Esophagus (tissue), 2 donors: ENCODE data around the gene DHX58. TPM values are rescaled to one million over a fixed set of nuclear protein-coding genes. Genes with fewer than 3 reads are reported as not detected.

Source experiments
- H3K27ac ChIP-seq, 2 donors: one replicate each; pipeline ENCODE4 v1.5.1; 2013; ENCODE audit warnings: low read depth in 2 of 2, mild to moderate bottlenecking in 2 of 2, inconsistent platforms in 1 of 2, low read length in 1 of 2, moderate library complexity in 1 of 2
- H3K27me3 ChIP-seq, 2 donors: one replicate each; pipeline ENCODE4 v1.6.1; 2013; ENCODE audit warnings: low read length in 2 of 2, control low read depth in 1 of 2, mild to moderate bottlenecking in 1 of 2; ENCODE audit not compliant: insufficient read depth in 2 of 2, control insufficient read depth in 1 of 2
- H3K36me3 ChIP-seq, 2 donors: one replicate each; pipeline ENCODE4 v1.6.1; 2013; ENCODE audit warnings: low read length in 1 of 2; ENCODE audit not compliant: control insufficient read depth in 2 of 2, insufficient read depth in 2 of 2
- H3K4me1 ChIP-seq, 2 donors: one replicate each; pipeline ENCODE4 v1.6.1; 2013; ENCODE audit warnings: low read length in 1 of 2; ENCODE audit not compliant: control insufficient read depth in 2 of 2, insufficient read depth in 2 of 2
- H3K4me3 ChIP-seq, 2 donors: one replicate each; pipeline ENCODE4 v1.5.1; 2013; ENCODE audit warnings: low read length in 2 of 2, mild to moderate bottlenecking in 2 of 2, low read depth in 1 of 2, moderate library complexity in 1 of 2
- H3K9me3 ChIP-seq, 2 donors: one replicate each; pipeline ENCODE4 v1.6.1; 2013; ENCODE audit warnings: mild to moderate bottlenecking in 2 of 2, low read depth in 1 of 2, low read length in 1 of 2, moderate library complexity in 1 of 2; ENCODE audit not compliant: control insufficient read depth in 2 of 2, insufficient read depth in 1 of 2
- WGBS, 2 donors: extraction: QIAGEN DNeasy Blood & Tissue Kit; methylation state at CpG; one replicate each; pipeline ENCODE4 v1.1.7; 2013; 5-methylcytosine and 5-hydroxymethylcytosine counted together
- polyA plus RNA-seq, 2 donors: library from polyadenylated mRNA; stranded (reverse); fragments of 200-250 nt; gene quantifications; one replicate each; pipeline ENCODE4 v1.2.3, GENCODE V29; 2013
- donor health status: healthy with polysubstance abuse.
- donor health status: Bipolar disorder and iron deficiency.

The DHX58 gene
- polyA plus RNA-seq, 2 donors = 8.3 to 17.8 TPM

GRCh38 chr17:42120161-42120769 is 7.8 kb upstream of the DHX58 start:
- H3K4me1 ChIP-seq = peaks cover 9 to 13% of the 10 kb centered on the region in 2 donors
- H3K27ac ChIP-seq = no peak overlapping the region
- no peaks in the 10 kb centered on the region for H3K9me3 ChIP-seq
- peak overlapping the region; percentile 29 to 90 for H3K4me3 ChIP-seq
- peaks cover 3 to 28% of the 10 kb centered on the region in 2 donors for H3K36me3 ChIP-seq
- no peaks in the 10 kb centered on the region for H3K27me3 ChIP-seq
- 36 to 40% methylated on average over 7 of the region's 7 CpGs for WGBS, 2 donors

DNA sequence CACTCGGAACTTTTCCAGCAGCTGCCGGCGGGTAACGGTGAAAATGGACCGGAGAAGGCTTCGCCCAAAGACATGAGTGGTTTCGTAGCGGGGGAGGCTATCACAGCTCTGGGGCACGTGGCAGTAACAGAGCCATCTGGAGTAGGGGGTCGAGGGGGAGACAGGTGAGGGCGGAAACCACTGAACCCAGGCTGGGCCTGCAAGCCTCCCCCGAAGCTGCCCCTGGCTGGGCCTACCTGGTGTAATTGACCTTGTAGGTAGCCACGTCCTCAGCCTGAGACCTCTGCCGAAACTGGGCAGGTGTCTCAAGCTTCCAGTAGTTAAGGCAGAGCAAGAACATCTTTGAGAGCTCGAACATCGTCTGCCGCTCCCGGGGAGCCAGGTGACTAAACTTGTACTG is 6.8 kb upstream of the DHX58 start:
- Histone ChIP-seq H3K4me1 (peaks cover 9 to 13% of the 10 kb centered on the region in 2 donors), H3K27ac (no peak overlapping the region), H3K27me3 (no peaks in the 10 kb centered on the region), H3K9me3 (no peaks in the 10 kb centered on the region), H3K36me3 (peaks cover 3 to 28% of the 10 kb centered on the region in 2 donors), H3K4me3 (no peak overlapping the region)
- WGBS, 2 donors = 88 to 89% methylated on average over 18 of the region's 18 CpGs

DNA sequence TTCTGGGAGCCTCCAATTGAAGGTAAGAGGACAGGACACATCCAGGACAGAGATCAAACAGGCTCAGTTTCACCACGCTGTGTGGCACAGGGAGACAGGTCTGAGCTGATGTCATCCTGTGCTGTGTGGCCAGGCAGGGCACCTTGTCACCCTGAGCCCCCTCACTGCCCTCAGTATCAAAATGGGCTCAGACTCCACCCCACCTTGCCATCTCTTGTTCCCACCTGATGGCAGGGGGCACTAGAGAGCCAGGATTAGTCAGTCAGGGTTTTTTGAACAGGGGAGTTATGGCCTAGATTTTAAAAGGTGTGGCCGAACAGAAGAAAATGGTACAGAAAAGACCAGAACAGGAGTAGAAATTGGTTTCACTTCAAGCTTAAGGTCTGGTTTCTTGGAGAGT is 6.0 kb upstream of the DHX58 start:
- 55 to 61% methylated on average over 2 of the region's 2 CpGs for WGBS, 2 donors
- H3K36me3 ChIP-seq = peaks cover 3 to 31% of the 10 kb centered on the region in 2 donors
- H3K27ac ChIP-seq = no peak overlapping the region
- no peaks in the 10 kb centered on the region for H3K27me3 ChIP-seq
- peaks cover 9 to 13% of the 10 kb centered on the region in 2 donors for H3K4me1 ChIP-seq
- no peak overlapping the region for H3K4me3 ChIP-seq
- no peaks in the 10 kb centered on the region for H3K9me3 ChIP-seq

DNA sequence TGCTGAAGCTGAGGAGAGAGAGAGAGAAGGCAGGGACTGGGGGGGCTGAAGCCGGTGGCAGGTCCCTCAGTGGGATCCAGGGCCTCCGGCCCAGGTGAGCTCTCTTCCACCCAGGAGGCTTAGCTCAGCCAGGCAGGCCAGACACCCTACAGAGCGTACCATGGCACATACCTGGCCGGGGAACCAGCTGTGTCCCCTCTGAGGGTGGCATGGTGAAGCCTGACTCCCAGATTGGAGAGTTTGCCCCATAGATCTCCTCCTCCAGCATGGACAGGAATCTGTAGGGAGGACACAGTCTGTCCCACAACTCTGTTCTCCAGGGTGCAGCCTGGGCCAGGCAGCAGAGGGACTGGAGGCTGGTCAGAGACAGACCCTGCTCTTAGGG is 5.6 kb upstream of the DHX58 start:
- Histone ChIP-seq H3K27me3 (no peaks in the 10 kb centered on the region), H3K4me1 (peaks cover 9 to 12% of the 10 kb centered on the region in 2 donors), H3K36me3 (peaks cover 3 to 32% of the 10 kb centered on the region in 2 donors), H3K27ac (no peak overlapping the region), H3K4me3 (no peak overlapping the region), H3K9me3 (no peaks in the 10 kb centered on the region)
- WGBS, 2 donors = 87 to 90% methylated on average over 4 of the region's 4 CpGs

DNA sequence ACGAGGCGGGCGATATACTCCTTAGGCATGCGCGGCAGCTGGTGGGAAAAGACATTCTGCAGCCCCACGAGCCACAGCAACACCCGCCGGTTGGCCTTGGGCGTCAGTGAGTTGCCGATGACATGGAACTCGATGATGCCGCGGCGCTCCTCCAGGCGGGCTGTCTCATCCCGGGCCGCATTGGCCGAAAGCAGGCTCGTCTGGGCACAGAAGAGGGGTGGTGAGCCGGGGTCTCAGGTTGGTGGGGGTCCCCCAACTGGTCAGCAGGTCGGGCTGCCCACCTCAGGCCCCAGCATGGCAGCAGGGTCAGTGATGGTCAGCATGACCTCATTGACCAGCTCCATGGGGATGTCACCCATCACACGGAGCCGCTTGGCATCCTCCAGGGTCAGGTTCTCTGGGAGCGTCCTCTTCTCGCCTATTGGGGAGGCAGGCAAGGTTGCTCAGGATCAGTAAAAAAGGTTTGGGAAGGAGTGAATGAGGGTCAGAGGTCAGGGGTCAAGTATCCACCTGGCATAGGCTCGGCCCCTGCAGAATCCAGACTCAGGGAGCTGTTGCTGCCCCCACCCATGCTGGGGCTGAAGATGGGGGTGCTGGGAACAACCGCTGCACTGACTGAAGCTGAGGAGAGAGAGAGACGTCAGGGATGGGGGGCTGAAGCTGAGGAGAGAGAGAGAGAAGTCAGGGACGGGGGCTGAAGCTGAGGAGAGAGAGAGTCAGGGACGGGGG is 5.0 kb upstream of the DHX58 start:
- WGBS, 2 donors = 85% methylated on average over 30 of the region's 30 CpGs
- H3K4me3 ChIP-seq = no peak overlapping the region
- H3K27ac ChIP-seq = no peak overlapping the region
- H3K36me3 ChIP-seq = peaks cover 3 to 29% of the 10 kb centered on the region in 2 donors
- H3K27me3 ChIP-seq = no peaks in the 10 kb centered on the region
- no peaks in the 10 kb centered on the region for H3K9me3 ChIP-seq
- peaks cover 9% of the 10 kb centered on the region in 2 donors for H3K4me1 ChIP-seq

DNA sequence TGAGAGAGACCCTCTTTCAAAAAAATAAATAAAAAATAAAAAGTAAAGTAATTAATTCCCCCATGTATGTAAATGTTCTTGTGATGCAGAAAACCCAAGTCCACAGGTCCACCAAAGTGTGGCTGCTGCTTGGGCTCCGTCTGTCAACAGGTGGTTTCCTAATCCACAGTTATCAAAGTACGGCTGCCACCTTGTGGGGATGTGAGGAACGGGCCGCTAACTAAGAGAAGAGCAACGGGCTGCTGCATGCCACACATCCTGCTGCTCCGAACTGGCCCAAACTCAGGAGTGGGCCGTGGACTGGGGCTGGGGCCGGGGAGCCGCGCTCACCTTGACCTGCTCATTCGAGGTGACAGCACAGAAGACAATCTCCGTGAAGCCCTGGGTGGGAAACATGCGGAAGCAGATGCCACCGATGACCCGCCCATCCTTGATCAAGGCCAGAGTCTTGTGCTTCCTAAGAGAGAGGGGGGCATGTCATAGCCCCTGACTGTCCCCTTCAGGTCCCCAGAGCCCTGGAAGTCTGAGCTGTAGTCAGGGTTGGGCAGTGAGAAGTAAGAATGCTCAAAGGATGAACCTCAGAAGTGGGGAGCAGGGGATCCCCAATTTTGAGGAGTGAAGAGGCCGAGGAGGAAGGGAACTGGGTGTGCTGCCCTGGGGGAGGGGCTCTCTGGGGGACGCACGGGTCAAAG is 4.3 kb upstream of the DHX58 start:
- peaks cover 5 to 6% of the 10 kb centered on the region in 2 donors for H3K4me1 ChIP-seq
- H3K36me3 ChIP-seq = peaks cover 3 to 29% of the 10 kb centered on the region in 2 donors
- no peak overlapping the region for H3K4me3 ChIP-seq
- 29 to 31% methylated on average over 18 of the region's 18 CpGs for WGBS, 2 donors
- H3K27ac ChIP-seq = no peak overlapping the region
- H3K9me3 ChIP-seq = no peaks in the 10 kb centered on the region
- H3K27me3 ChIP-seq = no peaks in the 10 kb centered on the region

DNA sequence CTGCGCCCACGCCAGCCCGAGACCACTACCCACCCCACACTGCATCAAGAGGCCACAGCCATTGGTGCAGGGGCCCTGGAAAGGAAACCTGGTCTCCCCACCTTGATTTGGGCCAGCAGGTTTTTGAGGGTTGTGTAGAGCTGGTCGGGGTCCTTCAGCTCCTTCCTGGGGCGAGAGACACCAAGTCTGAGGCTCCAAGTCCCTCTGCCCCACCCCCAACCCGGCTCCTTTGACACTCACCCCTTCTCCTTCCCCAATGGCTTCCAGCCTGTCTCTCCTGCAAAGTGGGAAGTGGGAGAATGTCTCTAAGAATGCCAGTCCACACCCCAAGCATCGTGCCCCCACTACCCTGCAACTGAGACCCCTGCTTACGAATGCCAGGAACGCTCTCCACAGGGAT is 1.6 kb upstream of the DHX58 start:
- H3K27ac ChIP-seq = no peak overlapping the region
- H3K4me3 ChIP-seq = no peak overlapping the region
- WGBS, 2 donors = 85 to 96% methylated on average over 8 to 9 of the region's 9 CpGs

GRCh38 chr17:42113293-42114069 is 967 bp upstream of the DHX58 start:
- Histone ChIP-seq H3K4me3 (no peak overlapping the region), H3K4me1 (peaks cover 4 to 14% of the 10 kb centered on the region in 2 donors), H3K27me3 (no peaks in the 10 kb centered on the region), H3K36me3 (peaks cover 3 to 28% of the 10 kb centered on the region in 2 donors), H3K27ac (peak overlapping the region; percentile 93 to 97), H3K9me3 (no peaks in the 10 kb centered on the region)
- 87 to 88% methylated on average over 28 of the region's 28 CpGs for WGBS, 2 donors

More for the DNA sequence above, 1.6 kb upstream of the DHX58 start:
- Histone ChIP-seq H3K36me3 (peaks cover 3 to 29% of the 10 kb centered on the region in 2 donors), H3K27me3 (no peaks in the 10 kb centered on the region), H3K9me3 (no peaks in the 10 kb centered on the region), H3K4me1 (peaks cover 4 to 14% of the 10 kb centered on the region in 2 donors)

- H3K4me1 ChIP-seq = peaks cover 4 to 24% of the 10 kb centered on the region in 2 donors
- H3K4me3 ChIP-seq = peak overlapping the region; percentile 58 to 78
- H3K27me3 ChIP-seq = no peaks in the 10 kb centered on the region
- no peaks in the 10 kb centered on the region for H3K9me3 ChIP-seq
- peaks cover 0 to 20% of the 10 kb centered on the region in 2 donors for H3K36me3 ChIP-seq
- 5 to 12% methylated on average over 12 of the region's 12 CpGs for WGBS, 2 donors
- peak overlapping the region; percentile 93 to 97 for H3K27ac ChIP-seq
These were observed 503 bp downstream of the DHX58 start for GRCh38 chr17:42111871-42112551.
